Measurements from ENCODE around the gene WFDC10A. TPM values are rescaled to one million over a fixed set of nuclear protein-coding genes. Genes with fewer than 3 reads are reported as not detected.

The WFDC10A gene
- polyA plus RNA-seq, 1 donor from 2014 or later, result not detected

Other genes starting within 250 kb of the WFDC10A start
- not detected for gene DBNDD2, start 221.4 kb upstream of the WFDC10A start, polyA plus RNA-seq
- gene PIGT, start 213.6 kb upstream of the WFDC10A start, polyA plus RNA-seq, result 69.3 TPM
- 2.2 TPM for gene WFDC2, start 160.0 kb upstream of the WFDC10A start, polyA plus RNA-seq
- not detected for gene SPINT3, start 114.1 kb upstream of the WFDC10A start, polyA plus RNA-seq
- gene WFDC6, start 90.3 kb upstream of the WFDC10A start, polyA plus RNA-seq, result not detected
- gene EPPIN, start 82.3 kb upstream of the WFDC10A start, polyA plus RNA-seq, result not detected
- gene WFDC8, start 50.5 kb upstream of the WFDC10A start, polyA plus RNA-seq, result not detected
- not detected for gene WFDC9, start 1.5 kb downstream of the WFDC10A start, polyA plus RNA-seq
- gene WFDC11, start 40.5 kb downstream of the WFDC10A start, polyA plus RNA-seq, result not detected
- not detected for gene WFDC13, start 72.3 kb downstream of the WFDC10A start, polyA plus RNA-seq
- gene WFDC10B, start 75.3 kb downstream of the WFDC10A start, polyA plus RNA-seq, result not detected
- gene SPINT4, start 92.6 kb downstream of the WFDC10A start, polyA plus RNA-seq, result not detected
- gene WFDC3, start 162.1 kb downstream of the WFDC10A start, polyA plus RNA-seq, result not detected
- gene DNTTIP1, start 162.2 kb downstream of the WFDC10A start, polyA plus RNA-seq, result 39.7 TPM
- gene UBE2C, start 182.9 kb downstream of the WFDC10A start, polyA plus RNA-seq, result 0.46 TPM
- gene TNNC2, start 197.6 kb downstream of the WFDC10A start, polyA plus RNA-seq, result 3.2 TPM
- 2.4 TPM for gene SNX21, start 204.1 kb downstream of the WFDC10A start, polyA plus RNA-seq
- gene ACOT8, start 227.7 kb downstream of the WFDC10A start, polyA plus RNA-seq, result 45.2 TPM
- gene ZSWIM3, start 227.9 kb downstream of the WFDC10A start, polyA plus RNA-seq, result 3.0 TPM

All from IgD-negative memory B cell (primary cell).